GM12878 (cell line): ENCODE data around the gene ADCY1.

ENCODE experiments used
- GABPA ChIP-seq: IDR thresholded peaks from 2 replicates; pipeline ENCODE4 v1.6.1; 2014; ENCODE audit warnings: antibody characterized with exemption, low read depth, mild to moderate bottlenecking, inconsistent platforms
- POLR2A ChIP-seq: IDR thresholded peaks from 2 replicates; pipeline ENCODE4 v1.6.1; 2011; ENCODE audit warnings: low read depth, mild to moderate bottlenecking, low read length
- SPI1 ChIP-seq: IDR thresholded peaks from 2 replicates; pipeline ENCODE4 v1.6.1; 2011; ENCODE audit warnings: low read depth, mild to moderate bottlenecking, low read length, moderate library complexity, borderline replicate concordance; ENCODE audit not compliant: insufficient read depth
- TAF1 ChIP-seq: IDR thresholded peaks from 2 replicates; pipeline ENCODE4 v1.6.1; 2011; ENCODE audit warnings: mild to moderate bottlenecking, low read depth, low read length, borderline replicate concordance
- TF ChIP-seq, protein P1 (sequence below), 3 experiments: IDR thresholded peaks in 2 of 3; conservative IDR thresholded peaks in 1 of 3; 2 replicates each; pipeline ENCODE4 v1.5.1; 2011; ENCODE audit warnings: low read depth in 3 of 3, low read length in 3 of 3, mild to moderate bottlenecking in 3 of 3, control low read depth in 2 of 3, moderate library complexity in 2 of 3, inconsistent platforms in 1 of 3, mixed read lengths in 1 of 3; ENCODE audit not compliant: control insufficient read depth in 2 of 3, insufficient read depth in 1 of 3; ENCODE audit errors: extremely low read depth in 1 of 3

DNA sequence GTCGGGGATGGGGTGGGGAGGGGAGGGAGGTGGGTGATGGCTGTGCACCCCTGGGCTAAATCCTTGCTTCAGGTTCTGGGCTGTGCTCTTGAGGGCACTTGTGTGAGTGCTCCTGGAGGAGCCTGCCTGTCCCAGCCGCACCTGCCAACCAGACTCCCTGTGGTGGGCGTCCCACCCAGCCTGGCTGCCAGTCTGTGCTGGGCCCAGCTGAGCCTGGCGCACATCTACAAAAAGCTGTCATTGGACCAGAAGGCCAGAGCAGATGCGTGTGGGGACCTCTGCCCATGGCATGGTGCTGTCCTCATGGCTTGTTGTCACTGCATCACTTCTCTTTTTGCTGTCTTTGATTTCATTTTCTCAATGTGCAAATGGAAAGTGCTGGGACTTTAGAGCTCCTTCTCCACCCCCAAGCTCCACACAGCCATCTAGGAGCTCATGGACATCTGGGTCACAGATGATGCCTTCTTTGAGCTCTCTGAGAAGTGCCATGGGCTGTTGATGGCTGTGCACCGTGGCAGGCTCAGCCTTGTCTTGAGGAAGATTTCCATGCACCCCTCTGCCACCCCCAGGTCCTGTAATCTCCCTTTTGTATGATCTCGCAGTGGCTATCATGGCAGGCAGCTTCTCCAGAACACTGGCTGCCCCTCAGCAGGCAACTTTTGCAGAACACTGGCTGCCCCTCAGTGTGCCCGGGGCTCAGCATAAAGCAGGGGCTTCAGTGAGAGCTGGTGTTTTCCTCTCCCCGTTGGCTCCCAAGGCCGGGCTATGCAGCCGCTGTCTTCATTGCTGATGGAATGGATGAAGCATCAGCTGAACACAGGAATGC, 83.9 kb downstream of the ADCY1 start:
- TF ChIP-seq POLR2A (no peak), SPI1 (no peak), TAF1 (no peak), GABPA (no peak)
- TF ChIP-seq, protein P1, sequence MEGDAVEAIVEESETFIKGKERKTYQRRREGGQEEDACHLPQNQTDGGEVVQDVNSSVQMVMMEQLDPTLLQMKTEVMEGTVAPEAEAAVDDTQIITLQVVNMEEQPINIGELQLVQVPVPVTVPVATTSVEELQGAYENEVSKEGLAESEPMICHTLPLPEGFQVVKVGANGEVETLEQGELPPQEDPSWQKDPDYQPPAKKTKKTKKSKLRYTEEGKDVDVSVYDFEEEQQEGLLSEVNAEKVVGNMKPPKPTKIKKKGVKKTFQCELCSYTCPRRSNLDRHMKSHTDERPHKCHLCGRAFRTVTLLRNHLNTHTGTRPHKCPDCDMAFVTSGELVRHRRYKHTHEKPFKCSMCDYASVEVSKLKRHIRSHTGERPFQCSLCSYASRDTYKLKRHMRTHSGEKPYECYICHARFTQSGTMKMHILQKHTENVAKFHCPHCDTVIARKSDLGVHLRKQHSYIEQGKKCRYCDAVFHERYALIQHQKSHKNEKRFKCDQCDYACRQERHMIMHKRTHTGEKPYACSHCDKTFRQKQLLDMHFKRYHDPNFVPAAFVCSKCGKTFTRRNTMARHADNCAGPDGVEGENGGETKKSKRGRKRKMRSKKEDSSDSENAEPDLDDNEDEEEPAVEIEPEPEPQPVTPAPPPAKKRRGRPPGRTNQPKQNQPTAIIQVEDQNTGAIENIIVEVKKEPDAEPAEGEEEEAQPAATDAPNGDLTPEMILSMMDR (IDR thresholded peaks at IDR 0.05 in 2 of 3, conservative IDR thresholded peaks at IDR 0.05 in 1 of 3; ENCODE audit: control insufficient read depth in 2 of 3, extremely low read depth in 1 of 3, insufficient read depth in 1 of 3, low read depth in 3 of 3, low read length in 3 of 3) = no peak
